ENCODE measurements around the gene WEE2.

The WEE2 gene

GRCh38 chr7:141702047-141702567, 6.0 kb upstream of the WEE2 start, which contains the start of gene DENND11:
DENND11 (minus strand) TSS chr7:141702166; CDS start chr7:141702153, 13 bp downstream.
- H3K9me2 ChIP-seq (replicated peaks; ENCODE audit: insufficient read depth, low read length), result no peaks in the 10 kb centered on the region
- no peaks in the 10 kb centered on the region; the same call in 1 of the 2 replicates for H3F3A ChIP-seq (ENCODE audit: insufficient read depth)
- no peaks in the 10 kb centered on the region for H3K27me3 ChIP-seq (ENCODE audit: low read length)
- H2AFZ ChIP-seq (ENCODE audit: low read depth, low read length, severe bottlenecking), result peak within 1 kb of the TSS; percentile 80
- H3K4me3 ChIP-seq (ENCODE audit: insufficient read depth, low read length, poor library complexity, severe bottlenecking), result peak within 1 kb of the TSS; percentile 66
- no peaks in the 10 kb centered on the region for H3K9me3 ChIP-seq (ENCODE audit: insufficient read depth, low read length)
- H3K9ac ChIP-seq (ENCODE audit: low read length), result peak within 1 kb of the TSS; percentile 52
- TF ChIP-seq EZH2phosphoT487 (conservative IDR thresholded peaks at IDR 0.05; ENCODE audit: low read length) (no peak), CTCF (IDR thresholded peaks at IDR 0.05; ENCODE audit: insufficient read depth, low read length, poor library complexity, severe bottlenecking) (no peak)
- no peak within 1 kb of the TSS for H3K27ac ChIP-seq (ENCODE audit: low read depth, low read length)
- peak within 1 kb of the TSS; percentile 64 for H3K4me2 ChIP-seq (ENCODE audit: low read depth, low read length, poor library complexity, severe bottlenecking)
- no peaks in the 10 kb centered on the region for H3K36me3 ChIP-seq (ENCODE audit: low read length)
- no peaks in the 10 kb centered on the region for H3K79me2 ChIP-seq (ENCODE audit: insufficient read depth, low read length)
- H4K20me1 ChIP-seq (ENCODE audit: low read depth, low read length), result no peaks in the 10 kb centered on the region

GRCh38 chr7:141702892-141703291, 5.3 kb upstream of the WEE2 start:
- no peaks in the 10 kb centered on the region for H4K20me1 ChIP-seq (ENCODE audit: low read depth, low read length)
- TF ChIP-seq CTCF (IDR thresholded peaks at IDR 0.05; ENCODE audit: insufficient read depth, low read length, poor library complexity, severe bottlenecking), result no peak
- no peak for TF ChIP-seq EZH2phosphoT487 (conservative IDR thresholded peaks at IDR 0.05; ENCODE audit: low read length)
- H3K27me3 ChIP-seq (ENCODE audit: low read length), result no peaks in the 10 kb centered on the region
- H3K36me3 ChIP-seq (ENCODE audit: low read length), result no peaks in the 10 kb centered on the region
- peak overlapping the region; percentile 64 for H3K4me2 ChIP-seq (ENCODE audit: low read depth, low read length, poor library complexity, severe bottlenecking)
- H3K4me3 ChIP-seq (ENCODE audit: insufficient read depth, low read length, poor library complexity, severe bottlenecking), result no peak overlapping the region
- H3K9me2 ChIP-seq (replicated peaks; ENCODE audit: insufficient read depth, low read length), result no peaks in the 10 kb centered on the region
- H3K27ac ChIP-seq (ENCODE audit: low read depth, low read length), result no peak overlapping the region
- H3K79me2 ChIP-seq (ENCODE audit: insufficient read depth, low read length), result no peaks in the 10 kb centered on the region
- no peak overlapping the region for H2AFZ ChIP-seq (ENCODE audit: low read depth, low read length, severe bottlenecking)
- H3F3A ChIP-seq (ENCODE audit: insufficient read depth), result no peaks in the 10 kb centered on the region; the same call in 1 of the 2 replicates
- no peaks in the 10 kb centered on the region for H3K9me3 ChIP-seq (ENCODE audit: insufficient read depth, low read length)
- H3K9ac ChIP-seq (ENCODE audit: low read length), result no peak overlapping the region

- H2AFZ ChIP-seq (ENCODE audit: low read depth, low read length, severe bottlenecking), result no peak overlapping the region
- no peaks in the 10 kb centered on the region for H3K36me3 ChIP-seq (ENCODE audit: low read length)
Observed at GRCh38 chr7:141704112-141704511, 4.0 kb upstream of the WEE2 start.

More at GRCh38 chr7:141704112-141704511, 4.0 kb upstream of the WEE2 start:
- Histone ChIP-seq H3K9me3 (ENCODE audit: insufficient read depth, low read length) (no peaks in the 10 kb centered on the region), H3F3A (ENCODE audit: insufficient read depth) (no peaks in the 10 kb centered on the region; the same call in 1 of the 2 replicates), H3K9ac (ENCODE audit: low read length) (no peak overlapping the region), H3K27me3 (ENCODE audit: low read length) (no peaks in the 10 kb centered on the region), H4K20me1 (ENCODE audit: low read depth, low read length) (no peaks in the 10 kb centered on the region), H3K4me2 (ENCODE audit: low read depth, low read length, poor library complexity, severe bottlenecking) (no peak overlapping the region), H3K79me2 (ENCODE audit: insufficient read depth, low read length) (no peaks in the 10 kb centered on the region), H3K4me3 (ENCODE audit: insufficient read depth, low read length, poor library complexity, severe bottlenecking) (no peak overlapping the region), H3K9me2 (replicated peaks; ENCODE audit: insufficient read depth, low read length) (no peaks in the 10 kb centered on the region), H3K27ac (ENCODE audit: low read depth, low read length) (no peak overlapping the region)
- TF ChIP-seq EZH2phosphoT487 (conservative IDR thresholded peaks at IDR 0.05; ENCODE audit: low read length) (no peak), CTCF (IDR thresholded peaks at IDR 0.05; ENCODE audit: insufficient read depth, low read length, poor library complexity, severe bottlenecking) (no peak)
